GM18526 (cell line): ENCODE results near the gene ZBTB20.

ENCODE experiments used
- POLR2A ChIP-seq: IDR thresholded peaks from 3 replicates; pipeline ENCODE4 v1.6.1; 2011; ENCODE audit not compliant: insufficient read length; ENCODE audit errors: extremely low read depth

Gene ZBTB20

GRCh38 chr3:114671741-114672510 lies 475.2 kb downstream of the ZBTB20 start:
- TF ChIP-seq POLR2A, result no peak

GRCh38 chr3:114669614-114670013 lies 477.5 kb downstream of the ZBTB20 start:
- TF ChIP-seq POLR2A, result no peak

- no peak for TF ChIP-seq POLR2A
These were observed 479.0 kb downstream of the ZBTB20 start for GRCh38 chr3:114668099-114668498.

DNA sequence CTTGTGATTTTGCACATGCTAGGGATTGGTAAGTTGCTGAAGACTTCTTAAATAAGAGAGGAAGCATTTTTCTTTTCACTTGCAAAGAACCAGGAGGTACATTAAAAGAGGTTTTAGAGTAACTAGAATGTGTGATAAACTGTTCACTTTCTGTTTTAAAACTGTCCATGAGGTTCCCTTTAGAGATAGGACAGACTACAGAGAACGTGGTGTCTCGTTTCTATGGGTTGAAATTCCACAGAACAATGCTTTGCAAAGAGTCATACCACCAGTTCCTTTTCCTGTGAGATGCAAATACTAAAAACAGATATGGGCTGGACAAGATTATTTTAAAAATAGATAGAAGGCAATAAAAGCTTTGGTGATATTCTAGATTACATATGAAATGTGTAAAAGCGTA lies 480.5 kb downstream of the ZBTB20 start:
- no peak for TF ChIP-seq POLR2A

DNA sequence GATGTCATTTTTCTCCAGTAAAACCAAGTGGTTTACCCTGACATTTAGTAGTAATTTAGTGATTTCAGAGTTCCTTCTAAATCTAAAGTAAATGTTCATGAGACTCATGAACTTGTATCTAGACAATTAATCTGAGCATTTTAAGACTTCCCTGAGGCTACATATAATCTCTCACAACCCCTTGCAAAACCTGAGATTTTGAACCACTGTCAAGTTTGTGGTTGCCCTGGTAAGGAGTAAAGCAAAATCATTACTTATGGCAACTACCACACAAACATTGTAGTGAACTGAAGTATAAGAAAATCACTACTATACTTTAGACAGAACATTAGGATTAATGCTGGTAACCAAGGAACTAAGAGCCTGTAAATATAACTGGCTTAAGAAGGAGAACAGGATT lies 483.1 kb downstream of the ZBTB20 start:
- no peak for TF ChIP-seq POLR2A

DNA sequence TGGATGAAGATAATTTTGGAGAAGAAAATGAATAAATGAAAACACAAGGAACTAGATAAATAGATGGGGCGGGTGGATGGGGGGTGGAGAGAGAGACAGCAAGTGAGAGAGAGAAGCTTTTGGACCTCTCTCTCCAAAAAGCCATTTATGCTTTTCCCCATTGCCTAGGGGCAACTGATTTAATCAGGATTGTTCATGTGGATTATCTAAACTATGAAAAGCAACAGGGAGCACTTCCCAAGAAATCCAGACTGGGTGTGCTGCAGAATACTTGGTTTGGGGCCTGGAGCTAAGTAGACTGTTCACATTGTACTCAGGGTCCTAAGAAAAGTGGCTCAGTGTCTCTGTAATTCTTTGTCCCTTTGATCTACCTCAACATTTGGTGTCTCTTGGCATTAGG lies 486.3 kb downstream of the ZBTB20 start:
- no peak for TF ChIP-seq POLR2A

DNA sequence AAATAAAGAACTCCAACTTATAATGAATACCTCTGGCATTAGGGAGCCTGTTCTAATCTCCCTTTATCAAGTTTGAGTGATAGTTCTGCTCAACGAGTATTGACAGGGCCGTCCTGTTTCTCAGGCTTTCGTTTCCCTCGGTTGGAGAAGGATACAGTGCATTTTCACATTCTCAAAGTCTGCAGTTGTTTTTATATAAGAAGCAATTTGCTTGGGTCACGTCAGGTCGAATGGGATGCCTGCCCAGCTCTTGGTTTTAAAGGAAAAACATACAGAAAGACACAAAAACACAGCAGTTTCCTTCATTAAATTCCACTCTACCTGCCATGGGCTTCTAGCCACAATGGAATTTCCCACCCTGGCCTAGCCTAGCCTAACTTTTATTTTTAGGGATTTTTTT lies 487.0 kb downstream of the ZBTB20 start:
- no peak for TF ChIP-seq POLR2A

DNA sequence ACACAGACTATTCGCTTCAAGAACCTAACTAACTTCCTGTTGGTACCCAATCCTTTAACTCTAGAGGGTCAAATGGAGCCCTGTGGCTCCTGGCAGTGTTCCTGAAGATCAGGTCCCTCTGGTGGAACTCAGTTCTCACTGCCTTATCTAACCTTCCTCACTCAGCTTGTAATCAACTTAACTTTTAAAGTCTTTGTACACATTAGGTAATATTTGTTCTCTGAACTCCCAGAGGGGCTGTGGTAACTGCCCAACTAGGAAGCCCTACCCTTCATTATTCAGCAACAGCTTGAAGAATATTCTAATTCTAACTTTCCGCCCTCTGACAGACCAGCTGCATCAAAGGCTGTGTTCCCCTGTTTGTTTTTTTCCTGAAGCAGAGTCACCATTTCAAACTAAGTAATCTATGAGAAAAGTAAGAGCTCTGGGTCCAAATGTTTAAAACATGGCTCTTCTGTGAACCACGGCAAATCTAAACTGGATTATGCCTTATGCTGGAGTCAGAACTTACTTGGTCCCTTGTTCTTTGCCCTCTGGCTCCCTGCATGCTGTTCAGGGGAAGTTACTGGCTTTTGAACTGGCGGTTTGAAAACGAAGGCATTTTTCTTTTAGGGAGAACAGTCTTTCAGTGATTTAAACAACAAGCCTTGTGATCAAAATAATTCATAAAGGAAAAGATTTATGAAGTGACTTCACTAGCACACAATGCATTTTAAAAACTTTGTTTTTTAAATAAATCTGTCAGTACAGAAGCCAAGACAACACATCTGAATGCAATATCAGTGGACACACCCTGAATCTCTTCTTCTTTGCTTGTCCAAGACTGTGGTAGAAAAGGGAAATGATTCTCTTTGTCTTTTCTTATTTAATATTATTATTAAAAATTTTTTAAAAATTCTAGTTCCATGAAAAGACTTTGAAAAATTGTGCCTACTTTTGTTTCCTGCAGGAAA lies 487.7 kb downstream of the ZBTB20 start:
- no peak for TF ChIP-seq POLR2A

DNA sequence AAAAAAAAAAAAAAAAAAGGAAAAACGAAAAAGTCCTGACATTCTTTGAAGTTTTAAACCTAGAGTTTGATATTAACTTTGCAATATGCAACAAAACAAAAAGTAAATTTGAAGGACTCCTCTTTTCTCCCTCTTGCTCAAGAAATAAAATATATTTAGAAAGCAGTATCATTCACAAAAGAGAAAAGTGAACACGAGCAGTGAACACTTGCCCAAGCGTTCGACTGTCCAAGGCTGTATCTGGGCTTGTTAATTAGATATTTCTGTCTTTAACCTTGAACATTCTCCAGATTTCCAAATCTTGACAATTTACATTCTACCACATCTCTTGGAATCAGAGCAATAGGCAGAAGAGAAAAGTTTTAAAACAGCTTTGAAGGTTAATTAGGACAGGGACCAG lies 495.5 kb downstream of the ZBTB20 start:
- TF ChIP-seq POLR2A, result no peak

DNA sequence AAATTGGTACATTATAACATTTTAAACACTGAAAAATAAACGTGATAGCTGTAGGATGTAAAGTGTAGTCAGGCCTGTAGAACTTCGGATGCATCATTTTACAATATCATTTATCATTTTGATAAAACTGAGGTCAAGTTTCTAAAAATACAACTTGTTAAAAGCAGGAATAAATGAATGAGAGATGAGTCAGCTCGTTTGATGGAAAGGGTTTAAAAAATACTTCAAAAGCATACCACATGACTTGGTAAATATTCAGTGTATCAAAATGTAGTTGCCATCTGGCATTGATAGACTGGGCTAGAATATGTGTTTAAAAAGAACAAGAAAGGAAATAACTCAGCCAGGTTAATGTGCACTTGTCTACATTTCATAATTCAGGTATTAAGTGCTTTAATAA lies 496.3 kb downstream of the ZBTB20 start:
- TF ChIP-seq POLR2A, result no peak

DNA sequence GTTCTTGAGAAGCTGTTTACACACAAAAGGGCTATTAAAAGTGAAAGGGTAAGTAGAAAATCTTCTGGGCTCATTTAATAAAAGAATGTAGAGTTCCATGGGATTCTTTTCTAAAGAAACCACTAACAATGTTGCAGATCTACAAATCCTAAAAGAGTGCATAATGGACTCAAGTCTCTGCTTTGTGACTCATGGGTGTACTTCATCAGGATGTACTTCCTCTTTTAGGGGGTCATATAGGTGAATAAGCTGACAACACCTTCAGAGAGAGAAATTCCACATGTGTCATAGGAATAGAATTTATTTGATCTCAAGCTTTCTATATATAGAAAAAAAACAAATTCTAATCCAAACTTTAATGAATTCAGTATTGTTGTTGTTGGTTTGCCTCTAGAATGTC lies 497.8 kb downstream of the ZBTB20 start:
- TF ChIP-seq POLR2A, result no peak

GRCh38 chr3:114646526-114646925 lies 500.6 kb downstream of the ZBTB20 start:
- TF ChIP-seq POLR2A, result no peak

- no peak for TF ChIP-seq POLR2A
These were observed 501.7 kb downstream of the ZBTB20 start for GRCh38 chr3:114645392-114645791.

DNA sequence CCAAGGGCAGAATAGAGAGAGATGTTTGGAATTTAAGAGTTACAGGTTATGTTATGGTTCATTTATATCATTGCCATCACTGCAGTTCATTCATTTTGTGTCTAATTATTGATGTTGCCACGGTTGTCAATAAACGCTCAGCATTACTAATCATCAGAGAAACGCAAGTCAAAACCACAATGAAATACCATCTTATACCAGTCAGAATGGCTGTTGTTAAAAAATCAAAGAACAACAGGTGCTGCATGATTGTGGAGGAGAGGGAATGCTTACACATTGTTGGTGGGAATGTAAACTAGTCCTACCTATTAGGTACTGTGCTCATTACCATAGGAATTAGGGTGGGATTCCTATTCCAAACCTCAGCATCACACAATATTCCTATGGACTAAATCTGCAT lies 502.7 kb downstream of the ZBTB20 start:
- TF ChIP-seq POLR2A, result no peak

- TF ChIP-seq POLR2A, result no peak
These were observed 503.9 kb downstream of the ZBTB20 start for GRCh38 chr3:114642951-114643741.
